NCI-H345 treated with DMSO at 0.1 percent for 48 hours (cell line): Measurements from ENCODE around the gene MTHFD2.
"Not testable (repeated sequence)": the region's sequence is repeated elsewhere in the genome, so short reads cannot be mapped to it uniquely, and the experiment has no call there.

Experiments used
- DNase-seq: peaks from one replicate; lab custom pipeline; 2025; ENCODE audit not compliant: unreplicated experiment; lab: John Stamatoyannopoulos, UW

The MTHFD2 gene

DNA sequence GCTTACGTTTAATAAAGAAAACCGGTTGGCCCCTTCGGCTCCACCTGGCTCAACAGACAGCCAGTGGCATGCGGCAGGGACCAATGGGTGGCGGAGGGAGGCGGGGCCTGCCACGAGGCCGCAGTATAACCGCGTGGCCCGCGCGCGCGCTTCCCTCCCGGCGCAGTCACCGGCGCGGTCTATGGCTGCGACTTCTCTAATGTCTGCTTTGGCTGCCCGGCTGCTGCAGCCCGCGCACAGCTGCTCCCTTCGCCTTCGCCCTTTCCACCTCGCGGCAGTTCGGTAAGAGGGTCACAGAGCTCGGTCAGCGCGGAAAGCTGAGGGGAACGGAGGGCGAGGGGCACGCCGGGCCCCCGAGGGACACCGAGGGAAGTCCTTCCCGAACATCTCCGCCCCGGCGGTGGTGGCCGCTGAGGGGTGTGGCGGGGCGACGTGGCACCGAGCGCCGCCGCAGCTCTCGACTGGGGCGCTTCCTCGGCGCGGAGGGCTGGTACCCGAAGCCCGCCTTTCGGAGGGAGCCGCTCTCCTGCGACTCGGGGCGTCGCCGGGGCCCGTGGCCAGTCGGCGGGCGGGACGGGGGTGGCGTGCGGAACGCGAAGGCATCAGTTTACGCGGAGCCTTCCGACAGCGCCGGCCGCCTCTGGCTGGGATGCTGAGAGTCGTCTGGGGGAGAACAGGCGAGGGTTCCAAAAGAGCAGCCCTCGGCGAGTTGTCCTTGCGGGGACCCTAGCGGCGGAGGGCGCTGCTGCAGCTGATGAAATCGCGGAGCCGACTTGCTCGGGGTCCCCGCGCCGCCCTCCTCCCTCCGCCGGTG is at the start of gene MTHFD2:
Gene MTHFD2, plus strand, starts transcription at position 155 of the 814 bp plus-strand sequence. Its CDS starts 27 bp downstream, at position 182.
- DNase-seq, result peak; percentile 96

DNA sequence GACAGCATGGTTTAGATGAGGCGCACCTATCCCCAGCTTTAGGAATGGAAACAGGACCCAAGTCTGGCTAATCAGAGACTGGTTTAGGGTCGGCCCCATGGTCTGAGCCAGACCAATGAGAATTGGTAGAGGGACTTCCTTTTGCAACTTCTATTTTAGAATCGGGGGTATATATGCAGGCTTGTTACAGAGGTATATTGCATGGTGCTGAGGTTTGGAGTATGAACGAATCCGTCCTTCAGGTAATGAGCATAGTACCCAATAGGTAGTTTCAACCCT is 49.2 kb upstream of the MTHFD2 start:
- no peak for DNase-seq

DNA sequence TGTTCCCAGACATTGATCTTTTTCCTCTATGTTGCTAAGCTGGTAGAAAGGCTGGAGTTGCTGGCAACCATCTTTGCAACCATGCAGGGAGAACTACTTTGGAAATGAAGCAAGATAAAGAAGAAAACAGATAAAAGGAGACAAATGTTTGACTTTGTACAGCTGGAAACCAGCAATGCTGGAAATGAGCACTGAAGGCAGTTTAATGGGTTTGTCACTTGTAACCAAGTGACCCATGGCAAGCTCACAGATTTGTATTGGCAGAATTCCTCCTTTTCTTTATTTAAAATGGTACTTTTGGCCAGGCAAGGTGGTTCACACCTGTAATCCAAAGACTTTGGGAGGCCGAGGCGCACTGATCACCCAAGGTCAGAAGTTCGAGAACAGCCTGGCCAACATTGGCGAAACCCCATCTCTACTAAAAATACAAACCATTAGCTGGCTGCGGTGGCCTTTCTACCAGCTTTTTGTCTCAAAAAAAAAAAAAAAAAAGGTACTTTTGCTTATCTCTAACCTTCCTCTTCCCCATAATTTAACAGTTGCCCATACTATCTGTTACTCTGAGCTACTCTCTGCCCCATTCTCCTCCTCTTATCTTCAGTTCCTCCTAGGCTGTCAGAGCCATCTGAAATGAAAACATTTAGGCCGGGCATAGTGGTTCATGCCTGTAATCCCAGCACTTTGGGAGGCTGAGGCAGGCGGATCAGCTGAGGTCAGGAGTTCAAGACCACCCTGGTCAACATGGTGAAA is 48.7 kb upstream of the MTHFD2 start:
- DNase-seq, result no peak

GRCh38 chr2:74152954-74153353 is 45.5 kb upstream of the MTHFD2 start:
- DNase-seq, result no peak

- no peak for DNase-seq
Observed at GRCh38 chr2:74155830-74156229, 42.6 kb upstream of the MTHFD2 start.

GRCh38 chr2:74162951-74163350 is 35.5 kb upstream of the MTHFD2 start:
- DNase-seq, result no peak

- no peak for DNase-seq
Observed at GRCh38 chr2:74164761-74165160, 33.7 kb upstream of the MTHFD2 start.

GRCh38 chr2:74168739-74169138 is 29.7 kb upstream of the MTHFD2 start:
- DNase-seq, result no peak

DNA sequence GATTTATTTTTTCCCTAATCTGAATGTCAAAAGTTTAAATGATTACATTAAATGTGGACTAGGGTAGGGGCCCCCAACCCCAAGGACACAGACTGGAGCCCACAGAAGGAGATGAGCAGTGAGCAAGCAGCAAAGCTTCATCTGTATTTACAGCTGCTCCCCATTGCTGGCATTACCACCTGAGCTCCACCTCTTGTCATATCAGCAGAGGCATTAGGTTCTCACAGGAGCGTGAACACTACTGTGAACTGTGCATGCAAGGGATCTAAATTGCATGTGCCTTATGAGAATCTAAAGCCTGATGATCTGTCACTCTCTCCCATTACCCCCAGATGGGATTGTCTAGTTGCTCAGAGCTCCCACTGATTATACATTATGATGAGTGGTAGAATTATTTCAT is 23.5 kb upstream of the MTHFD2 start:
- DNase-seq, result no peak

DNA sequence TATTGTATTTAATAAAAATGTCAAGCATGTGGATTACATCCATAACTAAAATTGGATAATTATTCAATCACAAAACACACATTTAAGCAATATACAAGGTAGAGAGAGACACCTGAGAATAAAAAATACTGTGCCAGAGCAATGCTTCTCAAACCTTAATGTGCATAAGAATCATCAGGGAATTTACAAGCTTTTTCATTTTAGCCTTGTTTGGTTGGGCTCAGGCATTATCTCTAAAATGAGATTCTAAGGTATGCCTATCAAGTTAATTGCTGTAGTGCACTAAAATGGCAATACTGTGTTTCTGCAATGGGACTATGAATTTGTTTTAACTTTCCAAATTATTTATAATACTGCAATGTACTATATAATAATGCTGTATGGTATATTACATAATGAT is 20.7 kb upstream of the MTHFD2 start:
- no peak for DNase-seq

DNA sequence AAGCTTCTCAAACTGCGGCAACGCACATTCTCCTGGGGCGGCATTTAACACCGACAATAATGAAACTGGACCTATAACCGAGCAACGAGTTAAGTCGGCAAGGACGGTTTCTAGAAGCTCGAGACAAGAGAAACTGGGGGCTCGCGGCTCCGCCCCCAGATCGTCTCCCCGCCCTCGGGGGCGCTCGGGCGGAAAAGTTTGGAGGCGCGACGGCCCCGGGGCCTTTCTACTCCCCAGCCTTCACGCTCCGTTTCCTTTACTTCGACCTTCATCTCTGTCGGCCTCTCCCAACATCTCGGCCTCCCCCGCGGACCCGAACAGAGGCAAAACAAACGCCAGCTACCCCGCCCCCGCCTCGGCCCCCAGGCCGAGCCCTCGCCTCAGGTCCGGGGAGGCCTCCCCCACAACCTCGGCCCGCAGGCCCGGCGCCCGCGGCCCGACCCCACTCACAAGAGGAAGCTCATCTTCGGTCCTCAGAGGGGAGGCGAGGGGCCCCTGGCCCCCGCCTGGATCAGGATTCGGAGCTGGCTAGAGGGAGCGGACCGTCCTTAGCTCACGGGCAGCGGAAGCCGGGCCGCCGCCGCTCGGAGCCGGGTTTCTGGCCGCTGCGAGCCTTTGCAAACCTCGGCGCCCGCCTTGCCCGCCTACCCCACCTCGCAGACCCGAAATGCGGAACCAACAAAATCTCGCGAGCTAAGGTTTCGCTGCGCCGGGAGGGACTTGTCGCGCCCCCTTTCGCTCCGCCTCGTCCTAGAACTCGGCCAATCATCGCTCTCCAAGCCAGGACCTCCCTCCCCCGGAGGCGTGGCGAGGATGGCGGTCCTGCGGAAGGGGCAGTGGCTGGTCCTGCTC is 20.0 kb upstream of the MTHFD2 start, which contains the start of gene MOB1A:
Gene MOB1A, minus strand, starts transcription at position 669 of the 852 bp plus-strand sequence. Its CDS starts 205 bp downstream, at position 464.
- DNase-seq, result peak; percentile 96

GRCh38 chr2:74179063-74179865 is 19.2 kb upstream of the MTHFD2 start:
- no peak for DNase-seq

DNA sequence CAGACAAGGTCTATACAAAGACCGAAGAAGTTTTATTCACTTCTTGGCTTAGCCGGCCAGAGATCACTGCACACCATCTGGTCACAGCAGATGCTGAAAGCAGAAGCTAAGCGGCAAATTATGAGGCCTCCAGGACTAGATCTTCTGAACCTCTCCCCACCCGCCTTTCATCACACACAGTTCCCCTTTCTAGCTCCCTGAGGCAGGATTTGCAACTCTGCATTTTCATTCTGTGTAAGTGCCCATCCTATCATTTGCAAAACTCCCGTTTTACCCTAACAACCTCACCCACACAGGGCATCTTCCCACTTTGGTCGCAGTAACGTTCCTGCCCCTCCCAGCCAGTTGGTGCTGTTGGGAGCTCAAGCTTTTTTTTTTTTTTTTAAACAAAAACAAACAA is 16.7 kb upstream of the MTHFD2 start:
- no peak for DNase-seq

DNA sequence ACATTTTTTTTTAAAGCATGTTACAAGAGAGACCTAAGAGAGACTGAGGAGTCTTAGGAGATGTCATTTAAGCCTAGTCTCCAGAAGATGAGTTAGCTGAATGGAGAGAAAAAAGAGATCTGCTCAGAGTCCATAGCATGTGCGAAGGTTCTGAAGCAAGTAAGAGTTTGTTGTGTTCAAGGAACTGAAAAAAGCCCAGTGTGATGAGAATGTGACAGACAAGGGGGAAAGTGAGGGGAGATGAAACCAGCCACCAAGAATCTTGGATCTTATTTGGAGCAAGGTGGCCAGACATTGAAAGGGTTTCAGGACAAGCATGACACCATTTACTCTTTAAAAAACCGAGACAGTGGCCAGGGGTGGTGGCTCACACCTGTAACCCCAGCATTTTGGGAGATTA is 14.5 kb upstream of the MTHFD2 start:
- no peak for DNase-seq

DNA sequence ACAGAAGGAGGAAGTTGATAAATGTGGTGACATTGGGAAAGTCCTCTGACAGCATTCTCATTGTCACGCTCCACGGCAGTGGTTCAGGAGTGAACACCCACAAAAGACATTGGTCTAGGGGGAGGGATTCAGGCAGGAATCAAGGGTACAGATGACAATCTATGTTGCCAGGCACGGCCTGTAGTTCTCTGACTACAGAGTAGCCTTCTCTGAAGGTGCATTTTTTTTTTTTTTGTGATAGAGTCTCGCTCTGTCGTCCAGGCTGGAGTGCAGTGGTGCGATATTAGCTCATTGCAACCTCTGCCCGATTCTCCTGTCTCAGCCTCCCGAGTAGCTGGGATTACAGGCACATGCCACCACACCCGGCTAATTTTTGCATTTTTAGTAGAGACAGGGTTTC is 12.4 kb upstream of the MTHFD2 start:
- no peak for DNase-seq

DNA sequence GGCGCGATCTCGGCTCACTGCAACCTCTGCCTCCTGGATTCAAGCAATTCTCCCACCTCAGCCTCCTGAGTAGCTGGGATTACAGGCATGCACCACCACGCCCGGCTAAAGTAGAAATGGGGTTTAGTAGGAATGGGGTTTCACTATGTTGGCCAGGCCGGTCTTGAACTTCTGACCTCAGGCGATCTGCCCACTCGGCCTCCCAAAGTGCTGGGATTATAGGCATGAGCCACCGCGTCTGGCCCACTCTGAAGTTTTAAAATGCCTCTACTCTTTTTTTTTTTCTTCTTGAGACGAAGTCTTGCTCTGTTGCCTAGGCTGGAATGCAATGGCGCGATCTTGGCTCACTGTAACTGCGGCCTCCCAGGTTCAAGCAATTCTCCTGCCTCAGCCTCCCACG is 11.7 kb upstream of the MTHFD2 start:
- not testable (repeated sequence) for DNase-seq

DNA sequence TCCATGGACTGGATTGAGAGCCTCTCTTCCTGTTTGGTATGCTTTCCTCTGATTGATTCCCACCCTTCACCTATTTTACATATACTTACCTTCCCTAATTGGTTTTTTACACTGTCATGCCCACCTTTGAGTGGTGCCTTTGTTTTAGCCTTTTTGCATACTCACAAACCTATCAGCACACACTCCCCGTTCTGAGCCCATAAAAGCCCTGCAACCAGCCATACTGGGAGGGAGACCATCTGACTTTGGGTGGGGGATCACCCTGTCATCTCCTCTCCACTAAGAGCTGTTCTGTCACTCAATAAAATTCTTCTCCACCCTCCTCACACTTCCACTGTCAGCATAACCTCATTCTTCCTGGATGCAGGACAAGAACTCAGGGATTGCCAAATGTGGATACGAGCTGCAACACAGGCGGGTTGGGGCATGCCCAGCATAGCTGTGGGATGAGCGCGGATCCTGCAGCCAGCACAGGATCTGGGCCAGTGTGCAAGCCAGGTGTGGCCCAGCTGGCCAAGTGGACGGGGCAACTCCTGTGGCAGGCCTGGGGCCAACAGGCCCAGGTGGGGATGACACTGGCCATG is 10.3 kb upstream of the MTHFD2 start:
- peak; percentile 13 for DNase-seq

DNA sequence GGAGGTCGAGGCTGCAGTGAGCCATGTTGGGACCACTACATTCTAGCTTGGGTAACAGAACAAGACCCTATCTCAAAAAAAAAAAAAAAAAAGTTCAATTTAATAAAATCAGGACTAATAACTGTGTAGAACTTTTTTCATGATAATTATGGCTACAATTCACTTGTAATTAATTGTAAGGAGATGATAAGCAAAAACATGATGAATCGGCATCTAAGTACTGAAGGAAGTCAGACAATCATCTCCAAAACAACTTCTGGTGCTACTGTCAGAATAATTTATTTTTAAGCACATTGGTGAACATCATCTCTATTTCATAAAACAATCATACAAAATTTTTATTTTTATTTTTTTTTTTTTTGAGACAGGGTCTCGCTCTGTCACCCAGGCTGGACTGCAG is 9.7 kb upstream of the MTHFD2 start:
- no peak for DNase-seq

DNA sequence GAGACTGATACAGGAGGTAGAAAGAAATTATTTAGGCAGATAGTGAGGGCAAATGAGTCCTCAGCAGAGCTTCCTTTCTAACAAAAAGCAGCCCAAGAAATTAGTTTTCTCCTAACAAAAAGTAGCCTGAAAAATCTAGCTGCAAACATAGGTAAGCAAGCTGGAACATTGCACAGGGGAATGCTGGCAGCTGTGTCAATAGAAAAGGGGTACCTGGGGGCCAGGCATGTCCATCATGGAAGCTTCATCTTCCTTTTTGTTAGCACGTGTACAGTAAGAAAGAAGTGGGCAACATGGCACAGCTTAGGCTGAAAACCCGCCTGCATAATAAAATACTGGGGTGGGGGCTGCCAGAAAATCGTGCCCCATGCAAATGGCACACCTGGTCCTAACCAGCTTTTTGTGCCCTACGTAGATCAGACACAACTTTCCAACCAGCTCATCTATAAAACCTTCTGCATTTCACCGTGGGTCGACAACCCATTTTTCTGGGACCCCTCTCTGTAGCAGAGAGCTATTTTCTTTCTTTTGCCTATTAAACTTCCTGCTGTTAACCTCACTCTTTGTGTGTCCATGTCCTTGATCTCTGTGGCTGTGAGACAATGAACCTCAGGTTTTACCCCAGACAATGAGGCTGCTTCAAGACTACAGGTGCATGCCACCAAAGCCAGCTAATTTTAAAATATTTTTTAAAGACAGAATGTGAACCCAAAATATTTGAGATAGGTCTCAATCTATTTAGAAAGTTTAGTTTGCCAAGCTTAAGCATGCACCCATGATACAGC is 6.6 kb upstream of the MTHFD2 start:
- DNase-seq, result peak; percentile 22

- no peak for DNase-seq
Observed at GRCh38 chr2:74194799-74195198, 3.6 kb upstream of the MTHFD2 start.
